SK-N-SH (cell line): ENCODE data around the gene PCIF1.

Experiments used
- EP300 ChIP-seq, 2 experiments: IDR thresholded peaks; 2 replicates each; pipeline versions ENCODE4 v1.4.0 to v1.6.1; 2012; ENCODE audit warnings: borderline replicate concordance in 1 of 2, low read depth in 1 of 2, low read length in 1 of 2
- POLR2AphosphoS5 ChIP-seq: IDR thresholded peaks from 2 replicates; pipeline ENCODE4 v1.6.1; 2012; ENCODE audit warnings: low read depth, low read length
- RAD21 ChIP-seq: IDR thresholded peaks from 2 replicates; pipeline ENCODE4 v1.6.1; 2012; ENCODE audit warnings: mild to moderate bottlenecking, low read length
- RCOR1 ChIP-seq: fragments of 150-350 bp; IDR thresholded peaks from 2 replicates; pipeline ENCODE4 v1.6.1; 2017; ENCODE audit warnings: antibody characterized with exemption, low read length
- TCF12 ChIP-seq: IDR thresholded peaks from 2 replicates; pipeline ENCODE4 v1.4.0; 2012
- TF ChIP-seq, protein P1 (sequence below): fragments of 200-600 bp; sonication (generic); IDR thresholded peaks from 2 replicates; pipeline ENCODE4 v1.6.1; 2017; ENCODE audit warnings: antibody characterized with exemption, mild to moderate bottlenecking, moderate library complexity
- TF ChIP-seq, protein P2 (sequence below): IDR thresholded peaks from 2 replicates; pipeline ENCODE4 v1.4.0; 2012; ENCODE audit warnings: low read depth, borderline replicate concordance
- TF ChIP-seq, protein P3 (sequence below): IDR thresholded peaks from 2 replicates; pipeline ENCODE4; 2012
- TF ChIP-seq, protein P4 (sequence below): fragments of 150-350 bp; IDR thresholded peaks from 2 replicates; pipeline ENCODE4 v1.6.1; 2017; ENCODE audit warnings: antibody characterized with exemption, low read length, low read depth, borderline replicate concordance

DNA sequence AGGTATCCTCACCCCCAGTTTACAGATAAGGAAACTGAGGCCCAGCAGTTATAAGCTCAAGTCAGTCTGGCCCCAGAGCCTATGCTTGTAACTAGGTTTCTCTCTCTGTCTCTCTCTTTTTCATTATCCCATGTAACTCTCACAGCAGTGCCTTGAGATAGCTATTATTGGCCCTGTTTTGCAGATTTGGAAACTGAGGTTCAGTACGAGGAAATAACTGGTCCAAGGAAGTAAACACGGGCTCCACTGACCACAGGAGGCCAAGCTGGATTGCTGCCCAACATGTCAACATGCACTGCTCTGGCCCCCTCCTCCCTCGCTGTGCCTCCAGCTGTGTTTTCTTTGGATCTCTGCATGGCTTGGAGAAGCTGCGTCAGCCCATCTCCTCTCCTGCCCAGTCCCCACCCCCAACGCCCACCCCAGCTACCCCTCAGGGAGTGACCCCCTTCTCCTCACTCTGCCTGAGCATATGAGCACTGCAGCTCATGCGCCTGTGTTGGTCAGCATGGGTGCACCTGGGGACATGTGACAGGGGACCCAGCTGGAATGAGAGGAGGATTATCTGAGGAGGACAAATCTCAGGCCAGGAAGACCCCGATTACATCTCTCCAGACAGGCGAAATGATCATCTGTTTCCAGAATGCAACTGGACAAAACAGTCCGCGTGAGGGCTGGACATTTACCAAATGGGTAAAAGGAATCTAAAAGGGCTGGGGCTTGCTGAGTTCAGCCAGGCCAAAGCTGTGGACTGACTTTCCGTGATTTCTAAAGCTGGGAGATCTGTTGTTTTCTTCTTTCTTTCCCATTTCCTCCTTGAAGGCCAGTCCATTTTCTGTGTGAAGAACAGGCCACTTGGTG, 14.7 kb upstream of the PCIF1 start:
- TF ChIP-seq, protein P1, sequence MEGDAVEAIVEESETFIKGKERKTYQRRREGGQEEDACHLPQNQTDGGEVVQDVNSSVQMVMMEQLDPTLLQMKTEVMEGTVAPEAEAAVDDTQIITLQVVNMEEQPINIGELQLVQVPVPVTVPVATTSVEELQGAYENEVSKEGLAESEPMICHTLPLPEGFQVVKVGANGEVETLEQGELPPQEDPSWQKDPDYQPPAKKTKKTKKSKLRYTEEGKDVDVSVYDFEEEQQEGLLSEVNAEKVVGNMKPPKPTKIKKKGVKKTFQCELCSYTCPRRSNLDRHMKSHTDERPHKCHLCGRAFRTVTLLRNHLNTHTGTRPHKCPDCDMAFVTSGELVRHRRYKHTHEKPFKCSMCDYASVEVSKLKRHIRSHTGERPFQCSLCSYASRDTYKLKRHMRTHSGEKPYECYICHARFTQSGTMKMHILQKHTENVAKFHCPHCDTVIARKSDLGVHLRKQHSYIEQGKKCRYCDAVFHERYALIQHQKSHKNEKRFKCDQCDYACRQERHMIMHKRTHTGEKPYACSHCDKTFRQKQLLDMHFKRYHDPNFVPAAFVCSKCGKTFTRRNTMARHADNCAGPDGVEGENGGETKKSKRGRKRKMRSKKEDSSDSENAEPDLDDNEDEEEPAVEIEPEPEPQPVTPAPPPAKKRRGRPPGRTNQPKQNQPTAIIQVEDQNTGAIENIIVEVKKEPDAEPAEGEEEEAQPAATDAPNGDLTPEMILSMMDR = no peak
- no peak for TF ChIP-seq RCOR1
- TF ChIP-seq EP300 (IDR thresholded peaks at IDR 0.05; ENCODE audit: borderline replicate concordance in 1 of 2, low read depth in 1 of 2, low read length in 1 of 2) = peak in 1 of 2 experiments; percentile 27; a peak in 1 of 4 replicates
- TF ChIP-seq, protein P2, sequence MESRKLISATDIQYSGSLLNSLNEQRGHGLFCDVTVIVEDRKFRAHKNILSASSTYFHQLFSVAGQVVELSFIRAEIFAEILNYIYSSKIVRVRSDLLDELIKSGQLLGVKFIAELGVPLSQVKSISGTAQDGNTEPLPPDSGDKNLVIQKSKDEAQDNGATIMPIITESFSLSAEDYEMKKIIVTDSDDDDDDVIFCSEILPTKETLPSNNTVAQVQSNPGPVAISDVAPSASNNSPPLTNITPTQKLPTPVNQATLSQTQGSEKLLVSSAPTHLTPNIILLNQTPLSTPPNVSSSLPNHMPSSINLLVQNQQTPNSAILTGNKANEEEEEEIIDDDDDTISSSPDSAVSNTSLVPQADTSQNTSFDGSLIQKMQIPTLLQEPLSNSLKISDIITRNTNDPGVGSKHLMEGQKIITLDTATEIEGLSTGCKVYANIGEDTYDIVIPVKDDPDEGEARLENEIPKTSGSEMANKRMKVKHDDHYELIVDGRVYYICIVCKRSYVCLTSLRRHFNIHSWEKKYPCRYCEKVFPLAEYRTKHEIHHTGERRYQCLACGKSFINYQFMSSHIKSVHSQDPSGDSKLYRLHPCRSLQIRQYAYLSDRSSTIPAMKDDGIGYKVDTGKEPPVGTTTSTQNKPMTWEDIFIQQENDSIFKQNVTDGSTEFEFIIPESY = no peak
- TF ChIP-seq RAD21 = no peak
- TF ChIP-seq POLR2AphosphoS5 = no peak
- TF ChIP-seq, protein P3, sequence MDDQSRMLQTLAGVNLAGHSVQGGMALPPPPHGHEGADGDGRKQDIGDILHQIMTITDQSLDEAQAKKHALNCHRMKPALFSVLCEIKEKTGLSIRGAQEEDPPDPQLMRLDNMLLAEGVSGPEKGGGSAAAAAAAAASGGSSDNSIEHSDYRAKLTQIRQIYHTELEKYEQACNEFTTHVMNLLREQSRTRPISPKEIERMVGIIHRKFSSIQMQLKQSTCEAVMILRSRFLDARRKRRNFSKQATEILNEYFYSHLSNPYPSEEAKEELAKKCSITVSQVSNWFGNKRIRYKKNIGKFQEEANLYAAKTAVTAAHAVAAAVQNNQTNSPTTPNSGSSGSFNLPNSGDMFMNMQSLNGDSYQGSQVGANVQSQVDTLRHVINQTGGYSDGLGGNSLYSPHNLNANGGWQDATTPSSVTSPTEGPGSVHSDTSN = no peak
- TF ChIP-seq, protein P4, sequence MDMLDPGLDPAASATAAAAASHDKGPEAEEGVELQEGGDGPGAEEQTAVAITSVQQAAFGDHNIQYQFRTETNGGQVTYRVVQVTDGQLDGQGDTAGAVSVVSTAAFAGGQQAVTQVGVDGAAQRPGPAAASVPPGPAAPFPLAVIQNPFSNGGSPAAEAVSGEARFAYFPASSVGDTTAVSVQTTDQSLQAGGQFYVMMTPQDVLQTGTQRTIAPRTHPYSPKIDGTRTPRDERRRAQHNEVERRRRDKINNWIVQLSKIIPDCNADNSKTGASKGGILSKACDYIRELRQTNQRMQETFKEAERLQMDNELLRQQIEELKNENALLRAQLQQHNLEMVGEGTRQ = no peak
- 0 out of 2 replicates have a peak, but pooled peaks have one; percentile 2 for TF ChIP-seq TCF12
